Measurements from ENCODE around the gene PACS1. TPM values are rescaled to one million over a fixed set of nuclear protein-coding genes. Genes with fewer than 3 reads are reported as not detected.

PACS1 gene
- polyA plus RNA-seq, 3 donors, result 8.1 to 36.8 (median 12.4) TPM

GRCh38 chr11:66230978-66231377 lies 160.9 kb downstream of the PACS1 start:
- intact Hi-C loops (cut with micrococcal nuclease), result no loop called here
- Histone ChIP-seq H3K4me3 (replicated peaks in 1 of 3; ENCODE audit: low read depth in 2 of 3, low read length in 3 of 3) (no peak overlapping the region), H3K4me2 (replicated peaks; ENCODE audit: extremely low read depth, low read length, poor library complexity, severe bottlenecking) (no peak overlapping the region), H3K4me1 (ENCODE audit: control insufficient read depth in 1 of 2, insufficient read depth in 2 of 2, low read length in 2 of 2) (no peaks in the 10 kb centered on the region), H3K27me3 (ENCODE audit: control insufficient read depth in 2 of 2, insufficient read depth in 2 of 2, low read length in 2 of 2) (no peaks in the 10 kb centered on the region), H3K27ac (ENCODE audit: low read depth in 1 of 2, low read length in 2 of 2) (no peak overlapping the region), H3K36me3 (replicated peaks in 1 of 2; ENCODE audit: control insufficient read depth in 1 of 2, insufficient read depth in 2 of 2, low read length in 2 of 2) (peaks cover 66 to 93% of the 10 kb centered on the region in 2 donors), H4K20me1 (ENCODE audit: insufficient read depth, low read length) (no peaks in the 10 kb centered on the region), H3K9ac (ENCODE audit: insufficient read depth, low read length, poor library complexity, severe bottlenecking) (no peak overlapping the region), H2AFZ (ENCODE audit: insufficient read depth, low read depth, low read length, poor library complexity, severe bottlenecking) (no peak overlapping the region), H3K9me3 (replicated peaks in 1 of 2; ENCODE audit: control insufficient read depth in 1 of 2, insufficient read depth in 1 of 2, low read length in 2 of 2) (no peaks in the 10 kb centered on the region), H3K79me2 (ENCODE audit: insufficient read depth, low read length) (no peaks in the 10 kb centered on the region)
- H3K27ac Mint-ChIP-seq, result peak overlapping the region in 1 of 7 donors; percentile 59
- no peaks in the 10 kb centered on the region for H3K9me3 Mint-ChIP-seq
- WGBS (ENCODE audit: insufficient coverage), result 95% methylated on average over 12 of the region's 14 CpGs
- H3K27me3 Mint-ChIP-seq (ENCODE audit: low read depth in 3 of 3), result no peaks in the 10 kb centered on the region
- no peak for DNase-seq
- peaks cover 78 to 84% of the 10 kb centered on the region in 2 donors for H3K36me3 Mint-ChIP-seq
- no peaks in the 10 kb centered on the region for H3K4me1 Mint-ChIP-seq
- no peak for TF ChIP-seq CTCF (IDR thresholded peaks at IDR 0.05)
- no peak overlapping the region for H3K4me3 Mint-ChIP-seq

- Histone ChIP-seq H3K4me2 (replicated peaks; ENCODE audit: extremely low read depth, low read length, poor library complexity, severe bottlenecking) (no peak overlapping the region), H3K79me2 (ENCODE audit: insufficient read depth, low read length) (no peaks in the 10 kb centered on the region), H3K4me1 (ENCODE audit: control insufficient read depth in 1 of 2, insufficient read depth in 2 of 2, low read length in 2 of 2) (no peaks in the 10 kb centered on the region), H3K27me3 (ENCODE audit: control insufficient read depth in 2 of 2, insufficient read depth in 2 of 2, low read length in 2 of 2) (no peaks in the 10 kb centered on the region), H3K36me3 (replicated peaks in 1 of 2; ENCODE audit: control insufficient read depth in 1 of 2, insufficient read depth in 2 of 2, low read length in 2 of 2) (peaks cover 71 to 93% of the 10 kb centered on the region in 2 donors), H2AFZ (ENCODE audit: insufficient read depth, low read depth, low read length, poor library complexity, severe bottlenecking) (no peak overlapping the region), H3K27ac (ENCODE audit: low read depth in 1 of 2, low read length in 2 of 2) (no peak overlapping the region), H3K9me3 (replicated peaks in 1 of 2; ENCODE audit: control insufficient read depth in 1 of 2, insufficient read depth in 1 of 2, low read length in 2 of 2) (no peaks in the 10 kb centered on the region), H3K4me3 (replicated peaks in 1 of 3; ENCODE audit: low read depth in 2 of 3, low read length in 3 of 3) (no peak overlapping the region), H4K20me1 (ENCODE audit: insufficient read depth, low read length) (no peaks in the 10 kb centered on the region), H3K9ac (ENCODE audit: insufficient read depth, low read length, poor library complexity, severe bottlenecking) (no peak overlapping the region)
- H3K9me3 Mint-ChIP-seq, result no peaks in the 10 kb centered on the region
- no peaks in the 10 kb centered on the region for H3K4me1 Mint-ChIP-seq
- no peak for DNase-seq
- peaks cover 81 to 85% of the 10 kb centered on the region in 2 donors for H3K36me3 Mint-ChIP-seq
- H3K27me3 Mint-ChIP-seq (ENCODE audit: low read depth in 3 of 3), result no peaks in the 10 kb centered on the region
- 93% methylated on average over 7 of the region's 7 CpGs for WGBS (ENCODE audit: insufficient coverage)
- intact Hi-C loops (cut with micrococcal nuclease), result no loop called here
- no peak for TF ChIP-seq CTCF (IDR thresholded peaks at IDR 0.05)
- peak overlapping the region in 1 of 7 donors; percentile 28 for H3K27ac Mint-ChIP-seq
- H3K4me3 Mint-ChIP-seq, result no peak overlapping the region
Measured at GRCh38 chr11:66231561-66231960, 161.5 kb downstream of the PACS1 start.
